HepG2 (cell line): ENCODE measurements around the gene GJC2. TPM values are rescaled to one million over a fixed set of nuclear protein-coding genes. Genes with fewer than 3 reads are reported as not detected.

Source experiments
- EHMT2 ChIP-seq: fragments of 200-600 bp; sonication (generic); IDR thresholded peaks from 2 replicates; pipeline ENCODE4 v1.7.0; 2017; ENCODE audit warnings: antibody characterized with exemption, low read depth, low read length, borderline replicate concordance
- FOSL1 ChIP-seq: sonication (generic); formaldehyde crosslinking; IDR thresholded peaks from 2 replicates; pipeline ENCODE4 v1.9.0; 2021; ENCODE audit warnings: missing genetic modification reagents, borderline replicate concordance
- KLF9 ChIP-seq: IDR thresholded peaks from 2 replicates; pipeline ENCODE4 v1.6.1; 2016; ENCODE audit warnings: low read depth
- MIER3 ChIP-seq: IDR thresholded peaks from 2 replicates; pipeline ENCODE4 v1.6.1; 2016; ENCODE audit warnings: missing compliant biosample characterization, borderline replicate concordance
- SIX4 ChIP-seq: sonication (generic); formaldehyde crosslinking; IDR thresholded peaks from 2 replicates; pipeline ENCODE4 v1.4.0; 2020; ENCODE audit warnings: missing genetic modification reagents
- TAF15 ChIP-seq: fragments of 200-400 bp; formaldehyde crosslinking; IDR thresholded peaks from one replicate; pipeline ENCODE4 v1.6.1; 2018; ENCODE audit warnings: mild to moderate bottlenecking, low read depth, low read length; ENCODE audit not compliant: poor library complexity, severe bottlenecking
- U2AF2 ChIP-seq: fragments of 200-400 bp; formaldehyde crosslinking; IDR thresholded peaks from 2 replicates; pipeline ENCODE4 v1.6.1; 2017; ENCODE audit warnings: low read depth, mild to moderate bottlenecking, low read length
- ZNF329 ChIP-seq: sonication (generic); formaldehyde crosslinking; IDR thresholded peaks from 2 replicates; pipeline ENCODE4 v1.9.0; 2021; ENCODE audit warnings: low read depth, mild to moderate bottlenecking, missing genetic modification reagents
- ZNF333 ChIP-seq: sonication (generic); formaldehyde crosslinking; IDR thresholded peaks from 2 replicates; pipeline ENCODE4 v1.4.0; 2020; ENCODE audit warnings: mild to moderate bottlenecking, missing genetic modification reagents, borderline replicate concordance
- ZNF441 ChIP-seq: sonication (generic); formaldehyde crosslinking; IDR thresholded peaks from 2 replicates; pipeline ENCODE4 v1.7.0; 2021; ENCODE audit warnings: missing genetic modification reagents, borderline replicate concordance
- ZNF564 ChIP-seq: sonication (generic); formaldehyde crosslinking; IDR thresholded peaks from 2 replicates; pipeline ENCODE4 v1.8.1; 2023; ENCODE audit warnings: mild to moderate bottlenecking, missing genetic modification reagents
- ZNF878 ChIP-seq: sonication (generic); formaldehyde crosslinking; IDR thresholded peaks from 2 replicates; pipeline ENCODE4 v1.8.1; 2023; ENCODE audit warnings: mild to moderate bottlenecking, missing genetic modification reagents, moderate library complexity
- polyA plus RNA-seq, 8 experiments: library from polyadenylated mRNA; depleted of rRNA in 3 of 8; stranded (reverse) in 7 of 8; unstranded in 1 of 8; fragments of >200 nt; fragmentation: Illumina TruSeq in 4 of 8; extraction: Trizol in 4 of 8; gene quantifications; 2 replicates each; pipeline versions ENCODE4 v1.2.1 to v1.2.3, GENCODE V29; 2011 to 2016; ENCODE audit warnings: low read depth in 4 of 8, missing spikeins in 1 of 8, mixed read lengths in 1 of 8; ENCODE audit not compliant: insufficient read depth in 1 of 8
- total RNA-seq, 5 experiments: library from RNA; depleted of rRNA; stranded (reverse); fragments of >200 nt; fragmentation: Illumina TruSeq; extraction: Trizol; gene quantifications; 2 replicates each; pipeline ENCODE4 v1.2.3, GENCODE V29; 2016; ENCODE audit warnings: low read depth in 1 of 5
- TF ChIP-seq, protein P1 (sequence below): sonication (generic); formaldehyde crosslinking; IDR thresholded peaks from 2 replicates; pipeline ENCODE4 v1.4.0; 2020; ENCODE audit warnings: low read depth, missing genetic modification reagents
- TF ChIP-seq, protein P2 (sequence below): sonication (generic); formaldehyde crosslinking; IDR thresholded peaks from 2 replicates; pipeline ENCODE4 v1.4.0; 2020; ENCODE audit warnings: missing genetic modification reagents; ENCODE audit errors: not compliant biosample characterization
- TF ChIP-seq, protein P3 (sequence below): sonication (generic); formaldehyde crosslinking; IDR thresholded peaks from 2 replicates; pipeline ENCODE4 v1.4.0; 2020; ENCODE audit warnings: missing genetic modification reagents, low read depth, mild to moderate bottlenecking, borderline replicate concordance
- TF ChIP-seq, protein P4 (sequence below): IDR thresholded peaks from 2 replicates; pipeline ENCODE4 v1.6.1; 2016; ENCODE audit warnings: control low read depth
- TF ChIP-seq, protein P5 (sequence below): sonication (generic); formaldehyde crosslinking; IDR thresholded peaks from 2 replicates; pipeline ENCODE4 v1.4.0; 2020; ENCODE audit warnings: missing genetic modification reagents, borderline replicate concordance
- TF ChIP-seq, protein P6 (sequence below): sonication (generic); formaldehyde crosslinking; IDR thresholded peaks from 2 replicates; pipeline ENCODE4 v1.8.0; 2022; ENCODE audit warnings: mild to moderate bottlenecking, missing genetic modification reagents

GJC2 gene
- total and polyA plus RNA-seq, 2 of the 13 experiments (the other 11 are each of a cell fraction or from before 2014, with no cell fraction given): 1.6 to 3.8 TPM

DNA sequence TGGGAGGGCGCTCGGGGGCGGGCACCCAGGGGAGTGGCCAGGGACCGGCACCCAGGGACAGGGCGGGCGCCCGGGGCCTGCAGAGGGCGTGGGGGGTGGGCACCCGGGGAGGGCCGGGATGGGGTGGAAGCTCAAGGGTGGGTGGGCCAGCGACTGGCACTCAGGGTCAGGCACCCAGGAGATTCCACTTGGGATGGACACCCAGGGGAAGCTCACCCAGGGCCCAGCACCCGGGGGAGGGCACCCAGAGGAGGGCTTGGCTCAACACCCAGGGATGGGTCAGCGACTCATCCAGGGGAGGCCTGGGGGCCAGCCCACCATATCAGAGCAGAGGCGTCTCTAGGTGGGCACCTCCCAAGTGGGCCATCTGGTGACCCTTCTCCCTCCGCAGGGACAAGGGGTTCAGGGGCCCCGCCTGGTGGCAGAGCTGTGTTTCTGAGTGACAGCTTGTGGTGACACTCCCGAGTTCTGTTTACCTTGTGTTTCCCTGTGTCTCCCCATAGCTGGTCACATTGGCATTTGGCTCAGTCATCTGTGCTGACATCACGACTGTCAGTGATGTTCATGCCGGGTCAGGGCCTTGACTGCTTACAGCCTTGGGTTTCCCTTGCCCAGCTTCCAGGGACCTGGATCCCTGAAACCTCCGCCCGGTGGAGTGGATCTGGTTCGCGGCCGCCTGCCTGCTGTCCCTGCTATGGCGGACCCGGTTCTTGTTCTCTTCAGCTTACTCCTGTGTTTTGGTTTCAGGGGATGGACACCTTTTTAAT lies 16.6 kb downstream of the GJC2 start (continued):
- no peak for TF ChIP-seq FOSL1 (CRISPR knock-in tag)
- TF ChIP-seq, protein P1, sequence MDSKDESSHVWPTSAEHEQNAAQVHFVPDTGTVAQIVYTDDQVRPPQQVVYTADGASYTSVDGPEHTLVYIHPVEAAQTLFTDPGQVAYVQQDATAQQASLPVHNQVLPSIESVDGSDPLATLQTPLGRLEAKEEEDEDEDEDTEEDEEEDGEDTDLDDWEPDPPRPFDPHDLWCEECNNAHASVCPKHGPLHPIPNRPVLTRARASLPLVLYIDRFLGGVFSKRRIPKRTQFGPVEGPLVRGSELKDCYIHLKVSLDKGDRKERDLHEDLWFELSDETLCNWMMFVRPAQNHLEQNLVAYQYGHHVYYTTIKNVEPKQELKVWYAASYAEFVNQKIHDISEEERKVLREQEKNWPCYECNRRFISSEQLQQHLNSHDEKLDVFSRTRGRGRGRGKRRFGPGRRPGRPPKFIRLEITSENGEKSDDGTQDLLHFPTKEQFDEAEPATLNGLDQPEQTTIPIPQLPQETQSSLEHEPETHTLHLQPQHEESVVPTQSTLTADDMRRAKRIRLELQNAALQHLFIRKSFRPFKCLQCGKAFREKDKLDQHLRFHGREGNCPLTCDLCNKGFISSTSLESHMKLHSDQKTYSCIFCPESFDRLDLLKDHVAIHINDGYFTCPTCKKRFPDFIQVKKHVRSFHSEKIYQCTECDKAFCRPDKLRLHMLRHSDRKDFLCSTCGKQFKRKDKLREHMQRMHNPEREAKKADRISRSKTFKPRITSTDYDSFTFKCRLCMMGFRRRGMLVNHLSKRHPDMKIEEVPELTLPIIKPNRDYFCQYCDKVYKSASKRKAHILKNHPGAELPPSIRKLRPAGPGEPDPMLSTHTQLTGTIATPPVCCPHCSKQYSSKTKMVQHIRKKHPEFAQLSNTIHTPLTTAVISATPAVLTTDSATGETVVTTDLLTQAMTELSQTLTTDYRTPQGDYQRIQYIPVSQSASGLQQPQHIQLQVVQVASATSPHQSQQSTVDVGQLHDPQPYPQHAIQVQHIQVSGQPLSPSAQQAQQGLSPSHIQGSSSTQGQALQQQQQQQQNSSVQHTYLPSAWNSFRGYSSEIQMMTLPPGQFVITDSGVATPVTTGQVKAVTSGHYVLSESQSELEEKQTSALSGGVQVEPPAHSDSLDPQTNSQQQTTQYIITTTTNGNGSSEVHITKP (CRISPR knock-in tag): peak; percentile 95
- TF ChIP-seq, protein P2, sequence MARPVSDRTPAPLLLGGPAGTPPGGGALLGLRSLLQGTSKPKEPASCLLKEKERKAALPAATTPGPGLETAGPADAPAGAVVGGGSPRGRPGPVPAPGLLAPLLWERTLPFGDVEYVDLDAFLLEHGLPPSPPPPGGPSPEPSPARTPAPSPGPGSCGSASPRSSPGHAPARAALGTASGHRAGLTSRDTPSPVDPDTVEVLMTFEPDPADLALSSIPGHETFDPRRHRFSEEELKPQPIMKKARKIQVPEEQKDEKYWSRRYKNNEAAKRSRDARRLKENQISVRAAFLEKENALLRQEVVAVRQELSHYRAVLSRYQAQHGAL (CRISPR knock-in tag): no peak
- TF ChIP-seq ZNF441 (CRISPR knock-in tag): peak; percentile 71; the same call in 1 of the 2 replicates
- TF ChIP-seq KLF9 (CRISPR knock-in tag): no peak
- TF ChIP-seq ZNF564: no peak
- no peak for TF ChIP-seq EHMT2
- no peak for TF ChIP-seq U2AF2
- no peak for TF ChIP-seq ZNF329 (CRISPR knock-in tag)
- TF ChIP-seq, protein P3, sequence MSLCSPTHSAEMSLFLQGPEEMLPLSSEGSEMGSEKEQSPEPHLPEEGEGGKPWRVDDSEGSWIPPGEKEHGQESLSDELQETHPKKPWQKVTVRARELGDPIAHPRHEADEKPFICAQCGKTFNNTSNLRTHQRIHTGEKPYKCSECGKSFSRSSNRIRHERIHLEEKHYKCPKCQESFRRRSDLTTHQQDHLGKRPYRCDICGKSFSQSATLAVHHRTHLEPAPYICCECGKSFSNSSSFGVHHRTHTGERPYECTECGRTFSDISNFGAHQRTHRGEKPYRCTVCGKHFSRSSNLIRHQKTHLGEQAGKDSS (CRISPR knock-in tag): no peak
- no peak for TF ChIP-seq ZNF333 (CRISPR knock-in tag)
- no peak for TF ChIP-seq SIX4 (CRISPR knock-in tag)
- no peak for TF ChIP-seq TAF15
- TF ChIP-seq, protein P4, sequence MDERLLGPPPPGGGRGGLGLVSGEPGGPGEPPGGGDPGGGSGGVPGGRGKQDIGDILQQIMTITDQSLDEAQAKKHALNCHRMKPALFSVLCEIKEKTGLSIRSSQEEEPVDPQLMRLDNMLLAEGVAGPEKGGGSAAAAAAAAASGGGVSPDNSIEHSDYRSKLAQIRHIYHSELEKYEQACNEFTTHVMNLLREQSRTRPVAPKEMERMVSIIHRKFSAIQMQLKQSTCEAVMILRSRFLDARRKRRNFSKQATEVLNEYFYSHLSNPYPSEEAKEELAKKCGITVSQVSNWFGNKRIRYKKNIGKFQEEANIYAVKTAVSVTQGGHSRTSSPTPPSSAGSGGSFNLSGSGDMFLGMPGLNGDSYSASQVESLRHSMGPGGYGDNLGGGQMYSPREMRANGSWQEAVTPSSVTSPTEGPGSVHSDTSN (CRISPR knock-in tag): peak; percentile 86
- TF ChIP-seq, protein P5, sequence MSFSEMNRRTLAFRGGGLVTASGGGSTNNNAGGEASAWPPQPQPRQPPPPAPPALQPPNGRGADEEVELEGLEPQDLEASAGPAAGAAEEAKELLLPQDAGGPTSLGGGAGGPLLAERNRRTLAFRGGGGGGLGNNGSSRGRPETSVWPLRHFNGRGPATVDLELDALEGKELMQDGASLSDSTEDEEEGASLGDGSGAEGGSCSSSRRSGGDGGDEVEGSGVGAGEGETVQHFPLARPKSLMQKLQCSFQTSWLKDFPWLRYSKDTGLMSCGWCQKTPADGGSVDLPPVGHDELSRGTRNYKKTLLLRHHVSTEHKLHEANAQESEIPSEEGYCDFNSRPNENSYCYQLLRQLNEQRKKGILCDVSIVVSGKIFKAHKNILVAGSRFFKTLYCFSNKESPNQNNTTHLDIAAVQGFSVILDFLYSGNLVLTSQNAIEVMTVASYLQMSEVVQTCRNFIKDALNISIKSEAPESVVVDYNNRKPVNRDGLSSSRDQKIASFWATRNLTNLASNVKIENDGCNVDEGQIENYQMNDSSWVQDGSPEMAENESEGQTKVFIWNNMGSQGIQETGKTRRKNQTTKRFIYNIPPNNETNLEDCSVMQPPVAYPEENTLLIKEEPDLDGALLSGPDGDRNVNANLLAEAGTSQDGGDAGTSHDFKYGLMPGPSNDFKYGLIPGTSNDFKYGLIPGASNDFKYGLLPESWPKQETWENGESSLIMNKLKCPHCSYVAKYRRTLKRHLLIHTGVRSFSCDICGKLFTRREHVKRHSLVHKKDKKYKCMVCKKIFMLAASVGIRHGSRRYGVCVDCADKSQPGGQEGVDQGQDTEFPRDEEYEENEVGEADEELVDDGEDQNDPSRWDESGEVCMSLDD (CRISPR knock-in tag): no peak
- TF ChIP-seq, protein P6, sequence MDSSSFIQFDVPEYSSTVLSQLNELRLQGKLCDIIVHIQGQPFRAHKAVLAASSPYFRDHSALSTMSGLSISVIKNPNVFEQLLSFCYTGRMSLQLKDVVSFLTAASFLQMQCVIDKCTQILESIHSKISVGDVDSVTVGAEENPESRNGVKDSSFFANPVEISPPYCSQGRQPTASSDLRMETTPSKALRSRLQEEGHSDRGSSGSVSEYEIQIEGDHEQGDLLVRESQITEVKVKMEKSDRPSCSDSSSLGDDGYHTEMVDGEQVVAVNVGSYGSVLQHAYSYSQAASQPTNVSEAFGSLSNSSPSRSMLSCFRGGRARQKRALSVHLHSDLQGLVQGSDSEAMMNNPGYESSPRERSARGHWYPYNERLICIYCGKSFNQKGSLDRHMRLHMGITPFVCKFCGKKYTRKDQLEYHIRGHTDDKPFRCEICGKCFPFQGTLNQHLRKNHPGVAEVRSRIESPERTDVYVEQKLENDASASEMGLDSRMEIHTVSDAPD (CRISPR knock-in tag): no peak
- no peak for TF ChIP-seq MIER3 (CRISPR knock-in tag)
- no peak for TF ChIP-seq ZNF878 (CRISPR knock-in tag)
